CD4-positive, alpha-beta T cell treated with Interleukin-17A for 4 hours (primary cell): ENCODE data around the gene DNAJB6.
"Not testable (repeated sequence)": the region's sequence is repeated elsewhere in the genome, so short reads cannot be mapped to it uniquely, and the experiment has no call there.

Source experiments
- DNase-seq: peaks from one replicate; pipeline ENCODE4 v3.0.0-alpha.2; 2020; ENCODE audit warnings: mixed read lengths

DNAJB6 gene

GRCh38 chr7:157329447-157329846 is 7.4 kb upstream of the DNAJB6 start:
- DNase-seq: no peak

- not testable (repeated sequence) for DNase-seq
These were observed 6.2 kb upstream of the DNAJB6 start for GRCh38 chr7:157330567-157330966.

GRCh38 chr7:157331049-157331448 is 5.8 kb upstream of the DNAJB6 start:
- DNase-seq: not testable (repeated sequence)

GRCh38 chr7:157335236-157335635 is 1.6 kb upstream of the DNAJB6 start:
- no peak for DNase-seq

- no peak for DNase-seq
These were observed 817 bp upstream of the DNAJB6 start for GRCh38 chr7:157335991-157336382.

- peak; percentile 68 for DNase-seq
These were observed 729 bp downstream of the DNAJB6 start for GRCh38 chr7:157337316-157338149.

- DNase-seq: peak; percentile 79
These were observed 3.2 kb downstream of the DNAJB6 start for GRCh38 chr7:157339777-157340677.

GRCh38 chr7:157347217-157347904 is 10.6 kb downstream of the DNAJB6 start:
- peak; percentile 49 for DNase-seq

GRCh38 chr7:157348548-157348947 is 11.7 kb downstream of the DNAJB6 start:
- no peak for DNase-seq

GRCh38 chr7:157352516-157352915 is 15.7 kb downstream of the DNAJB6 start:
- DNase-seq: no peak

GRCh38 chr7:157355784-157356511 is 19.1 kb downstream of the DNAJB6 start:
- DNase-seq: no peak

- no peak for DNase-seq
These were observed 20.6 kb downstream of the DNAJB6 start for GRCh38 chr7:157357129-157358040.

- no peak for DNase-seq
These were observed 21.4 kb downstream of the DNAJB6 start for GRCh38 chr7:157358041-157358752.

- DNase-seq: no peak
These were observed 21.9 kb downstream of the DNAJB6 start for GRCh38 chr7:157358753-157359096.

GRCh38 chr7:157359581-157359980 is 22.8 kb downstream of the DNAJB6 start:
- no peak for DNase-seq

- DNase-seq: no peak
These were observed 23.8 kb downstream of the DNAJB6 start for GRCh38 chr7:157360483-157361025.

- DNase-seq: no peak
These were observed 24.7 kb downstream of the DNAJB6 start for GRCh38 chr7:157361537-157361936.

GRCh38 chr7:157362729-157363128 is 25.9 kb downstream of the DNAJB6 start:
- no peak for DNase-seq

GRCh38 chr7:157366722-157367121 is 29.9 kb downstream of the DNAJB6 start:
- no peak for DNase-seq

- no peak for DNase-seq
These were observed 32.2 kb downstream of the DNAJB6 start for GRCh38 chr7:157368955-157369354.
